PFSK-1 (cell line): Measurements from ENCODE around the gene GNG7.

Source experiments
- FOXP2 ChIP-seq: optimal IDR thresholded peaks from 2 replicates; pipeline ENCODE3; 2011; ENCODE audit warnings: borderline replicate concordance, control low read depth, inconsistent platforms; ENCODE audit not compliant: insufficient read depth; ENCODE audit errors: extremely low read length, extremely low read depth
- POLR2AphosphoS5 ChIP-seq: IDR thresholded peaks from 2 replicates; pipeline ENCODE4 v1.6.1; 2012; ENCODE audit warnings: low read depth, mild to moderate bottlenecking, control low read depth, low read length, moderate library complexity
- REST ChIP-seq, 2 experiments: IDR thresholded peaks; 2 replicates each; pipeline versions ENCODE4 v1.6.1 to v1.8.0; 2011 to 2012; ENCODE audit warnings: low read depth in 2 of 2, low read length in 2 of 2, control low read depth in 1 of 2, inconsistent platforms in 1 of 2, mild to moderate bottlenecking in 1 of 2, moderate library complexity in 1 of 2; ENCODE audit not compliant: insufficient read depth in 1 of 2
- TAF1 ChIP-seq: IDR thresholded peaks from 2 replicates; pipeline ENCODE4 v1.6.1; 2012; ENCODE audit warnings: low read length, control low read depth, borderline replicate concordance; ENCODE audit not compliant: insufficient read depth

DNA sequence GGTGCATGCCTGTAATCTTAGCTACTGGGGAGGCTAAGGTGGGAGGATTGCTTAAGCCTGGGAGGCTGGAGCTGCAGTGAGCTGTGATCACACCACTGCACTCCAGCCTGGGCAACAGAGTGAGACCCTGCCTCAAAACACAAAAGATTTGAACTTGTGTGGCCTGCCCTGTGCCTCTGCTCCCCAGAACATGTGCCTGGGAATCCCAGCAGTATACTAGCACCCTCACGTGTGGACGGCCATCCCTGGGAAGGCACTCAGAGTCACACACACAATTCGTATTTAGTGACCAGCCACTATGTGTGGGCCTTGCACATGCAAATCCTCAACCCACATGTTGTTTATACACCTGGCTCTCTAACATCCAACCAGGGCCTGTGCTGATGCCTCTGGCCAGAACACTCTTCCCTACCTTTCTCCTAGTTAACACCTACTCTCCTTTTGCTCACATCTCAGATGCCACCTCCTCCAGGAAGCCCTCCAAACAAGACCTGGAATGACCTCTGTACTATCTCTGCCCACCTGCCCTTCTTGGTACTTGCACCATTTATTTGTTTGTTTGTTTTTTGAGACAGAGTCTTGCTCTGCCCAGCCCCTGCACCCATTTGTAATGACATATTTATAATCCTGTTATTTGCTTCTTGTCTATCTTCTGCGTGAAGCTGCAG is 218.9 kb downstream of the GNG7 start:
- TF ChIP-seq POLR2AphosphoS5 (no peak), FOXP2 (no peak), REST (IDR thresholded peaks at IDR 0.05; ENCODE audit: insufficient read depth in 1 of 2, low read depth in 2 of 2, low read length in 2 of 2) (no peak), TAF1 (no peak)
